IPS-NIHi11 (cell line): ENCODE results near the gene ARHGEF1.

Source experiments
- DNase-seq: peaks from one replicate; pipeline ENCODE4 v3.0.0; 2012; ENCODE audit warnings: mixed read lengths, low spot score

Gene ARHGEF1

GRCh38 chr19:41956621-41957020, 73.6 kb downstream of the ARHGEF1 start:
- DNase-seq = no peak
